ENCODE results near the gene RBFA. TPM values are rescaled to one million over a fixed set of nuclear protein-coding genes. Genes with fewer than 3 reads are reported as not detected.
A peak's percentile ranks its signal among the peaks of the same experiment; 100 is the strongest.

Gene RBFA
- total and polyA plus RNA-seq, 10 of the 15 experiments (the other 5 are each of a cell fraction or from before 2014, with no cell fraction given) = 7.2 to 56.0 (median 37.7) TPM

DNA sequence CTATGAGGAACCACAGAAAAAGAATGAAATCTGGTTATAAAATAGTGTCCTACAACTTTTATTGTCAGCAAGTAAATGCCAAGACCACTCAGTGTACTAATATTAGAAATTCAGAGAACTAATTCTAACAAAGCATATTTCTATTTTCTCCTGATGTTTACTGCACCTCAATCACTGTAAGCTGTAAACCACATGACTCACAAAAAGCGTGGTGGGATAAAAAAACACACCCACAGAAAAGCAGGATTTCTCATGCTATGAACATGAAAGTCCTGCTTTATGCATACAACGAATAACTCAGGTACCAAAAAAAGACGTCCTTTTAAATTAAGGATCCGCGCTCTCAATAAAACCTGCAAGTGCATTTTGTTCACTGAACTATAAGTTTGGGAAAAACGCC is 46.7 kb upstream of the RBFA start:
- Histone ChIP-seq H3K4me1 (ENCODE audit: control insufficient read depth, insufficient read depth, low read length) (no peaks in the 10 kb centered on the region), H2AFZ (ENCODE audit: control insufficient read depth, low read depth, low read length) (peak overlapping the region; percentile 58), H3K27ac (ENCODE audit: control insufficient read depth, insufficient read depth) (peak overlapping the region; percentile 67), H3K4me3 (peak overlapping the region; percentile 72), H3K9me3 (replicated peaks; ENCODE audit: control insufficient read depth, insufficient read depth, low read length) (no peaks in the 10 kb centered on the region), H3K4me2 (ENCODE audit: control insufficient read depth, insufficient read depth) (peak overlapping the region; percentile 70), H3K36me3 (ENCODE audit: control insufficient read depth in 2 of 2, insufficient read depth in 2 of 2, low read length in 1 of 2) (peaks cover 0 to 7% of the 10 kb centered on the region in 2 experiments; a peak in 3 of 4 replicates), H3K9ac (ENCODE audit: control insufficient read depth, insufficient read depth, low read length) (peak overlapping the region; percentile 93), H3K79me2 (ENCODE audit: control insufficient read depth, insufficient read depth, low read length) (peaks cover 62% of the 10 kb centered on the region), H3K27me3 (replicated peaks in 1 of 2; ENCODE audit: control insufficient read depth in 2 of 2, insufficient read depth in 2 of 2, low read length in 1 of 2) (no peaks in the 10 kb centered on the region), H4K20me1 (ENCODE audit: control insufficient read depth, insufficient read depth) (peaks cover 2% of the 10 kb centered on the region; the same call in 1 of the 2 replicates)
- TF ChIP-seq RAD51 (IDR thresholded peaks at IDR 0.05) = 0 out of 2 replicates have a peak, but pooled peaks have one; percentile 18
- TF ChIP-seq NBN (IDR thresholded peaks at IDR 0.05) = 0 out of 2 replicates have a peak, but pooled peaks have one; percentile 7
- TF ChIP-seq, protein P1, sequence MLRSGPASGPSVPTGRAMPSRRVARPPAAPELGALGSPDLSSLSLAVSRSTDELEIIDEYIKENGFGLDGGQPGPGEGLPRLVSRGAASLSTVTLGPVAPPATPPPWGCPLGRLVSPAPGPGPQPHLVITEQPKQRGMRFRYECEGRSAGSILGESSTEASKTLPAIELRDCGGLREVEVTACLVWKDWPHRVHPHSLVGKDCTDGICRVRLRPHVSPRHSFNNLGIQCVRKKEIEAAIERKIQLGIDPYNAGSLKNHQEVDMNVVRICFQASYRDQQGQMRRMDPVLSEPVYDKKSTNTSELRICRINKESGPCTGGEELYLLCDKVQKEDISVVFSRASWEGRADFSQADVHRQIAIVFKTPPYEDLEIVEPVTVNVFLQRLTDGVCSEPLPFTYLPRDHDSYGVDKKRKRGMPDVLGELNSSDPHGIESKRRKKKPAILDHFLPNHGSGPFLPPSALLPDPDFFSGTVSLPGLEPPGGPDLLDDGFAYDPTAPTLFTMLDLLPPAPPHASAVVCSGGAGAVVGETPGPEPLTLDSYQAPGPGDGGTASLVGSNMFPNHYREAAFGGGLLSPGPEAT (IDR thresholded peaks at IDR 0.05; ENCODE audit: low read depth) = 0 out of 2 replicates have a peak, but pooled peaks have one; percentile 20
- TF ChIP-seq, protein P2, sequence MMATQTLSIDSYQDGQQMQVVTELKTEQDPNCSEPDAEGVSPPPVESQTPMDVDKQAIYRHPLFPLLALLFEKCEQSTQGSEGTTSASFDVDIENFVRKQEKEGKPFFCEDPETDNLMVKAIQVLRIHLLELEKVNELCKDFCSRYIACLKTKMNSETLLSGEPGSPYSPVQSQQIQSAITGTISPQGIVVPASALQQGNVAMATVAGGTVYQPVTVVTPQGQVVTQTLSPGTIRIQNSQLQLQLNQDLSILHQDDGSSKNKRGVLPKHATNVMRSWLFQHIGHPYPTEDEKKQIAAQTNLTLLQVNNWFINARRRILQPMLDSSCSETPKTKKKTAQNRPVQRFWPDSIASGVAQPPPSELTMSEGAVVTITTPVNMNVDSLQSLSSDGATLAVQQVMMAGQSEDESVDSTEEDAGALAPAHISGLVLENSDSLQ (IDR thresholded peaks at IDR 0.05) = no peak
- no peak for TF ChIP-seq KDM1A (IDR thresholded peaks at IDR 0.05; ENCODE audit: borderline replicate concordance)
- no peak for TF ChIP-seq ZNF622 (IDR thresholded peaks at IDR 0.05)
- 0 out of 2 replicates have a peak, but pooled peaks have one; percentile 8 for TF ChIP-seq CHD1 (IDR thresholded peaks at IDR 0.05; ENCODE audit: low read depth, low read length)
- TF ChIP-seq POLR2A (IDR thresholded peaks at IDR 0.05; ENCODE audit: low read depth, low read length) = no peak
- no peak for TF ChIP-seq ZSCAN29 (IDR thresholded peaks at IDR 0.05)
- no peak for TF ChIP-seq RAD21 (IDR thresholded peaks at IDR 0.05; ENCODE audit: insufficient read depth, low read depth, low read length)
- TF ChIP-seq, protein P3, sequence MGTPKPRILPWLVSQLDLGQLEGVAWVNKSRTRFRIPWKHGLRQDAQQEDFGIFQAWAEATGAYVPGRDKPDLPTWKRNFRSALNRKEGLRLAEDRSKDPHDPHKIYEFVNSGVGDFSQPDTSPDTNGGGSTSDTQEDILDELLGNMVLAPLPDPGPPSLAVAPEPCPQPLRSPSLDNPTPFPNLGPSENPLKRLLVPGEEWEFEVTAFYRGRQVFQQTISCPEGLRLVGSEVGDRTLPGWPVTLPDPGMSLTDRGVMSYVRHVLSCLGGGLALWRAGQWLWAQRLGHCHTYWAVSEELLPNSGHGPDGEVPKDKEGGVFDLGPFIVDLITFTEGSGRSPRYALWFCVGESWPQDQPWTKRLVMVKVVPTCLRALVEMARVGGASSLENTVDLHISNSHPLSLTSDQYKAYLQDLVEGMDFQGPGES (IDR thresholded peaks at IDR 0.05) = no peak
- no peak for TF ChIP-seq TARDBP (IDR thresholded peaks at IDR 0.05; ENCODE audit: borderline replicate concordance)
- ChIA-PET POLR2A (interaction anchor here (0.9 to 1.1 kb wide), 2 partner anchors 10 to 24 kb away, joined by 3 read pairs; no protein-coding TSS in a partner anchor), RAD21 (ENCODE audit: unreplicated experiment) (interaction anchor here (0.5 to 2.1 kb wide), 2 partner anchors 24 to 46 kb away, joined by 3 to 9 read pairs; partner anchors contain the start of genes HSBP1L1 and RBFA), SMC1A (ENCODE audit: uncharacterized antibody, unreplicated experiment) (interaction anchor here (1.1 to 2.2 kb wide), 6 partner anchors 15 to 590 kb away, joined by 3 to 13 read pairs (median 3); partner anchors contain the start of gene HSBP1L1), CTCF (interaction anchor here (0.8 to 1.7 kb wide), 9 partner anchors 8 to 274 kb away, joined by 3 to 9 read pairs (median 4); partner anchors contain the start of gene RBFA)
- no TSS peak for BruUV-seq (replicated peaks)
- WGBS (ENCODE audit: insufficient coverage, insufficient replicate concordance, low lambda C conversion rate, missing lambda C conversion rate) = 0% methylated on average over 6 of the region's 6 CpGs
- intact Hi-C loops (cut with micrococcal nuclease; ENCODE audit: unreplicated experiment) = loop anchor here (5.0 to 10.0 kb wide), 5 partner anchors 35 to 305 kb away; partner anchors contain the start of genes KCNG2, RBFA and SLC66A2
- in situ Hi-C loops (cut with MboI) = no loop called here
- no peak for FAIRE-seq
- no peak for DNase-seq (ENCODE audit: low read depth, low spot score)
- ATAC-seq = no peak

Data from GM12878 (cell line).